Hepatocyte (in vitro differentiated cells): Measurements from ENCODE around the gene EYS. TPM values are rescaled to one million over a fixed set of nuclear protein-coding genes. Genes with fewer than 3 reads are reported as not detected.

Experiments used
- DNase-seq: peaks from one replicate; pipeline ENCODE4 v3.0.0-alpha.2; 2016; ENCODE audit warnings: low spot score
- H2AFZ ChIP-seq: fragments of 200-600 bp; sonication (generic); 2 replicates; pipeline ENCODE4 v1.6.0; 2016; ENCODE audit warnings: antibody characterized with exemption, mild to moderate bottlenecking
- H3K27ac ChIP-seq: fragments of 200-600 bp; sonication (generic); 2 replicates; pipeline ENCODE4 v1.5.1; 2016; ENCODE audit warnings: mild to moderate bottlenecking
- H3K27me3 ChIP-seq: fragments of 200-600 bp; sonication (generic); 2 replicates; pipeline ENCODE4 v1.6.1; 2016
- H3K36me3 ChIP-seq: fragments of 200-600 bp; sonication (generic); replicated peaks from 2 replicates; pipeline ENCODE4 v1.5.1; 2016; ENCODE audit warnings: low read depth; ENCODE audit not compliant: insufficient read depth
- H3K4me1 ChIP-seq: fragments of 200-600 bp; sonication (generic); 2 replicates; pipeline ENCODE4 v1.5.1; 2016; ENCODE audit warnings: mild to moderate bottlenecking, moderate library complexity; ENCODE audit not compliant: insufficient read depth
- H3K4me2 ChIP-seq: fragments of 200-600 bp; sonication (generic); 2 replicates; pipeline ENCODE4 v1.6.0; 2016
- H3K4me3 ChIP-seq: fragments of 200-600 bp; sonication (generic); 2 replicates; pipeline ENCODE4 v1.5.1; 2016; ENCODE audit warnings: mild to moderate bottlenecking
- H3K79me2 ChIP-seq: fragments of 200-600 bp; sonication (generic); 2 replicates; pipeline ENCODE4 v1.6.0; 2017; ENCODE audit warnings: mild to moderate bottlenecking
- H3K9me2 ChIP-seq: fragments of 200-600 bp; sonication (generic); replicated peaks from 2 replicates; pipeline ENCODE4 v1.6.0; 2017; ENCODE audit warnings: mild to moderate bottlenecking; ENCODE audit not compliant: insufficient read depth
- H3K9me3 ChIP-seq: fragments of 200-600 bp; sonication (generic); 2 replicates; pipeline ENCODE4 v1.5.1; 2016; ENCODE audit warnings: low read depth, mild to moderate bottlenecking
- H4K20me1 ChIP-seq: fragments of 200-600 bp; sonication (generic); 2 replicates; pipeline ENCODE4 v1.6.0; 2016; ENCODE audit warnings: mild to moderate bottlenecking; ENCODE audit not compliant: insufficient read depth, poor library complexity, severe bottlenecking
- EZH2 ChIP-seq: fragments of 200-600 bp; sonication (generic); IDR thresholded peaks from 2 replicates; pipeline ENCODE4 v1.6.1; 2016; ENCODE audit warnings: antibody characterized with exemption, mild to moderate bottlenecking, borderline replicate concordance
- EZH2phosphoT487 ChIP-seq: fragments of 200-600 bp; sonication (generic); IDR thresholded peaks from one replicate; pipeline ENCODE4 v1.6.1; 2018; ENCODE audit warnings: antibody characterized with exemption, mild to moderate bottlenecking, low read depth, moderate library complexity; ENCODE audit not compliant: unreplicated experiment, severe bottlenecking
- WGBS: methylation state at CpG from one replicate; pipeline ENCODE4 v1.1.6; 2016; ENCODE audit warnings: low lambda C conversion rate; ENCODE audit errors: missing lambda C conversion rate; 5-methylcytosine and 5-hydroxymethylcytosine counted together
- polyA plus RNA-seq: library from polyadenylated mRNA; unstranded; fragments of >200 nt; fragmentation: Nextera tagmentation; extraction: Ambion mirVana; gene quantifications from 2 replicates; pipeline ENCODE4 v1.2.1, GENCODE V29; 2016
- total RNA-seq: library from RNA; depleted of rRNA; stranded (reverse); fragments of >200 nt; gene quantifications from 2 replicates; pipeline ENCODE4 v1.2.3, GENCODE V29; 2014
- TF ChIP-seq, protein P1 (sequence below): fragments of 200-600 bp; sonication (generic); IDR thresholded peaks from 2 replicates; pipeline ENCODE4 v1.5.1; 2016; ENCODE audit warnings: antibody characterized with exemption, mild to moderate bottlenecking; ENCODE audit not compliant: poor library complexity

Gene EYS
- total and polyA plus RNA-seq, 2 experiments from 2014 or later = 0.57 to 0.68 TPM

DNA sequence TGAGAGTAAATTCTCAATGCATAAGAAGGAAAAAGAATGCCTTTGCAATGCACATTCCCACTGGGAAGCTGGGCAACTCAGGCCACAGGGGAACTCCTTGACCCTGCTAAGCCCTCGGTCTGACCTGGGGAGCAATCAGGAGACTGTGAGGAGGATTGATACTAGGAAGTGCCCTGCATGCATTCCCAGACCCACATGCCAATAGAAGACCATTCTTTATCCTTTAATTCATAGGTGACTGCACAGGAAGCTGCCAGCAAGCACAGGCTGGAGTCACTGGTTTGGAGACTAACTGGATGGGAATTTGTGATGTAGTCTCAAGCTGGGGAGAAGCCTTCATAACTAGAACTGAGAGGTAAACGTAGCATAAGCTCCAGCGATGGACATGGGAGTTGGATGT is 1012.7 kb downstream of the EYS start:
- no peak overlapping the region for H3K4me2 ChIP-seq
- no peak for TF ChIP-seq EZH2
- TF ChIP-seq, protein P1, sequence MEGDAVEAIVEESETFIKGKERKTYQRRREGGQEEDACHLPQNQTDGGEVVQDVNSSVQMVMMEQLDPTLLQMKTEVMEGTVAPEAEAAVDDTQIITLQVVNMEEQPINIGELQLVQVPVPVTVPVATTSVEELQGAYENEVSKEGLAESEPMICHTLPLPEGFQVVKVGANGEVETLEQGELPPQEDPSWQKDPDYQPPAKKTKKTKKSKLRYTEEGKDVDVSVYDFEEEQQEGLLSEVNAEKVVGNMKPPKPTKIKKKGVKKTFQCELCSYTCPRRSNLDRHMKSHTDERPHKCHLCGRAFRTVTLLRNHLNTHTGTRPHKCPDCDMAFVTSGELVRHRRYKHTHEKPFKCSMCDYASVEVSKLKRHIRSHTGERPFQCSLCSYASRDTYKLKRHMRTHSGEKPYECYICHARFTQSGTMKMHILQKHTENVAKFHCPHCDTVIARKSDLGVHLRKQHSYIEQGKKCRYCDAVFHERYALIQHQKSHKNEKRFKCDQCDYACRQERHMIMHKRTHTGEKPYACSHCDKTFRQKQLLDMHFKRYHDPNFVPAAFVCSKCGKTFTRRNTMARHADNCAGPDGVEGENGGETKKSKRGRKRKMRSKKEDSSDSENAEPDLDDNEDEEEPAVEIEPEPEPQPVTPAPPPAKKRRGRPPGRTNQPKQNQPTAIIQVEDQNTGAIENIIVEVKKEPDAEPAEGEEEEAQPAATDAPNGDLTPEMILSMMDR = no peak
- no peak for TF ChIP-seq EZH2phosphoT487
- no peaks in the 10 kb centered on the region for H3K36me3 ChIP-seq
- no peaks in the 10 kb centered on the region for H3K79me2 ChIP-seq
- no peaks in the 10 kb centered on the region for H3K4me1 ChIP-seq
- 97% methylated on average over 3 of the region's 3 CpGs for WGBS
- H3K9me2 ChIP-seq = no peaks in the 10 kb centered on the region
- peaks cover 4% of the 10 kb centered on the region for H3K9me3 ChIP-seq
- H3K4me3 ChIP-seq = no peak overlapping the region
- no peaks in the 10 kb centered on the region for H4K20me1 ChIP-seq
- H3K27me3 ChIP-seq = no peaks in the 10 kb centered on the region
- H3K27ac ChIP-seq = no peak overlapping the region
- no peak overlapping the region for H2AFZ ChIP-seq
- no peak for DNase-seq

DNA sequence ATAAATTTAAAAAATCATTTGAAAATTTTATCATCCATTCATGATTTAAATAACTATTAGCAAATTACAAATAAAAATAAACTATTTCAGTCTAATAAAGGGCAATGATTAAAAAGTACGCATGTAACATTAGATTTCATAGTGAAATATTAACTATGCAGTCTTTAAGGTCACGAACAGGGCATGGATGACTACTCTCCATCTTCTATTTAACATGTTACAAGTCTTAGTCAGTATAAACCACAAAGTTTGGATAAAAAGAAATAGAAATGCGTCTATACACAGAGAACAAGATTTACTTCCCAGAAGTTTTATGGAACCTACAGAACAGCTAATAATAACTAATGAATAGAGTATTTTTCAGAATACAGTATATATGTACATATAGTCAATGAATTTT is 1016.0 kb downstream of the EYS start:
- no peak overlapping the region for H3K4me3 ChIP-seq
- no peaks in the 10 kb centered on the region for H4K20me1 ChIP-seq
- 83% methylated on average over 3 of the region's 3 CpGs for WGBS
- H2AFZ ChIP-seq = no peak overlapping the region
- no peaks in the 10 kb centered on the region for H3K4me1 ChIP-seq
- H3K79me2 ChIP-seq = no peaks in the 10 kb centered on the region
- H3K4me2 ChIP-seq = no peak overlapping the region
- no peaks in the 10 kb centered on the region for H3K36me3 ChIP-seq
- no peak overlapping the region for H3K27ac ChIP-seq
- no peaks in the 10 kb centered on the region for H3K27me3 ChIP-seq
- no peak for DNase-seq
- peaks cover 2% of the 10 kb centered on the region for H3K9me3 ChIP-seq
- TF ChIP-seq, protein P1 = no peak
- no peak for TF ChIP-seq EZH2
- no peak for TF ChIP-seq EZH2phosphoT487
- H3K9me2 ChIP-seq = no peaks in the 10 kb centered on the region

DNA sequence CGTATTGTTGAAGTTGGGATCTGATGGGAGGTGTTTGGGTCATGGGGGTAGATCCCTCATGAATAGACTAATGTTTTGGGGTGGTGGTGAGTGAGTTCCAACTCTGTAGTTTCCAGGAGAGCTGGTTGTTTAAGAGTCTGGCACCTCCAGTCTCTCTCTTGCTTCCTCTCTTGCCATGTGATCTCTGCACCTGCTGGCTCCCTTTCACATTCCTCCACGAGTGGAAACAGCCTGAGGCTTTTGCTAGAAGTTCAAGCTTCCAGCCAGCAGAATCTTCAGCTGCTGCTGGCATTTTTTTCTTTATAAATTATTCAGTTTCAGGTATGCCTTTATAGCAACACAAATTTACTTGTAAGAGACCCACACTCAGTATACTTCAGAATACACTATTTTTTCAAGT is 1021.6 kb downstream of the EYS start:
- H3K4me2 ChIP-seq = no peak overlapping the region
- TF ChIP-seq EZH2phosphoT487 = no peak
- TF ChIP-seq, protein P1 = no peak
- H3K36me3 ChIP-seq = no peaks in the 10 kb centered on the region
- no peak overlapping the region for H2AFZ ChIP-seq
- no peaks in the 10 kb centered on the region for H3K9me3 ChIP-seq
- DNase-seq = no peak
- H3K79me2 ChIP-seq = no peaks in the 10 kb centered on the region
- no peaks in the 10 kb centered on the region for H3K27me3 ChIP-seq
- peaks cover 11% of the 10 kb centered on the region for H3K4me1 ChIP-seq
- H3K27ac ChIP-seq = no peak overlapping the region
- H3K9me2 ChIP-seq = no peaks in the 10 kb centered on the region
- no peaks in the 10 kb centered on the region for H4K20me1 ChIP-seq
- H3K4me3 ChIP-seq = no peak overlapping the region
- 55% methylated on average over 2 of the region's 2 CpGs for WGBS

DNA sequence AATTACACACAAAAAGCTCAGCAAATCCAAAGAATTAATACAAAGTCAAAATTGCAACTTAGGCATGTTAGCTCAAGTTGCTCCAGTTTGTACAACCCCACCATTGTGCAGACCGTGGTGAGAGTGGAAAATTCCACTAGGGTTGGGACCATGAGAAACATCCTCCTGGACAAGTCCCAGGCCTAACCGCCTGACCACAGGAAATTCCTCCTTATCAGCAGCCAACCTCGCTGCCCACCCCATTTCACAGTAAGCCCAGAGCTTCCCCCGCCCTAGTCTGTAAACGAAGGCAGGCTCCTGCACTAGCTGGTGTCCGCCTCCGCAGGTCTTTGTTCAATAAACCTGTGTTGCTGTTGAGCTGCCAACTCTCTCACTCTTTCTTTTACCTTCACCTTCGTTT is 1023.3 kb downstream of the EYS start:
- no peaks in the 10 kb centered on the region for H3K79me2 ChIP-seq
- peak overlapping the region; percentile 46 for H3K4me2 ChIP-seq
- H3K9me3 ChIP-seq = no peaks in the 10 kb centered on the region
- H3K9me2 ChIP-seq = no peaks in the 10 kb centered on the region
- H3K27ac ChIP-seq = peak overlapping the region; percentile 30
- DNase-seq = peak; percentile 51
- peak overlapping the region; percentile 43 for H2AFZ ChIP-seq
- no peaks in the 10 kb centered on the region for H4K20me1 ChIP-seq
- TF ChIP-seq EZH2 (no peak), EZH2phosphoT487 (no peak)
- TF ChIP-seq, protein P1 = no peak
- no peaks in the 10 kb centered on the region for H3K27me3 ChIP-seq
- no peaks in the 10 kb centered on the region for H3K36me3 ChIP-seq
- H3K4me3 ChIP-seq = no peak overlapping the region
- H3K4me1 ChIP-seq = peaks cover 16% of the 10 kb centered on the region
- WGBS = 15% methylated on average over 8 of the region's 8 CpGs
